ENCODE measurements around the gene HYAL3.

- TF ChIP-seq POLR2AphosphoS5 (IDR thresholded peaks at IDR 0.05; ENCODE audit: borderline replicate concordance, low read depth, low read length): 0 out of 2 replicates have a peak, but pooled peaks have one; percentile 29
- no peak for TF ChIP-seq EZH2 (IDR thresholded peaks at IDR 0.05)
- no peak for TF ChIP-seq FOXP2 (optimal IDR thresholded peaks at IDR 0.05; ENCODE audit: control extremely low read depth, extremely low read length, insufficient read depth)
Measured at GRCh38 chr3:50245831-50246516, 53.2 kb downstream of the HYAL3 start.
